HEK293T (cell line): ENCODE measurements around the gene CALML6.
A peak's percentile ranks its signal among the peaks of the same experiment; 100 is the strongest.

Experiments used
- CTCF ChIA-PET: fragments of 350-600 bp; formaldehyde crosslinking; extraction: SDS; loops from one replicate; lab custom pipeline; 2021; ENCODE audit warnings: antibody characterized with exemption, inconsistent platforms; lab: Yijun Ruan, JAX
- POLR2A ChIA-PET: fragments of 350-600 bp; formaldehyde crosslinking; extraction: SDS; loops from one replicate; lab custom pipeline; 2020; ENCODE audit warnings: antibody characterized with exemption, inconsistent platforms; lab: Yijun Ruan, JAX
- DNase-seq: peaks from one replicate; pipeline ENCODE4 v3.0.0; 2012; ENCODE audit warnings: mixed read lengths; ENCODE audit errors: extremely low spot score
- ARNT ChIP-seq: fragments of 450-650 bp; IDR thresholded peaks from 2 replicates; pipeline ENCODE4 v1.6.1; 2017; ENCODE audit warnings: mild to moderate bottlenecking
- BHLHE40 ChIP-seq: fragments of 450-650 bp; IDR thresholded peaks from 2 replicates; pipeline ENCODE4 v1.6.1; 2016; ENCODE audit warnings: mild to moderate bottlenecking, moderate library complexity, borderline replicate concordance
- CTBP1 ChIP-seq: fragments of 450-650 bp; IDR thresholded peaks from 2 replicates; pipeline ENCODE4 v1.6.1; 2016; ENCODE audit warnings: borderline replicate concordance
- ELF4 ChIP-seq: fragments of 450-650 bp; IDR thresholded peaks from 2 replicates; pipeline ENCODE4 v1.6.1; 2017; ENCODE audit warnings: antibody characterized with exemption
- FOXA1 ChIP-seq: fragments of 450-650 bp; IDR thresholded peaks from 2 replicates; pipeline ENCODE4 v1.6.1; 2016; ENCODE audit warnings: mild to moderate bottlenecking
- FOXK2 ChIP-seq: fragments of 450-650 bp; IDR thresholded peaks from 2 replicates; pipeline ENCODE4 v1.6.1; 2016; ENCODE audit warnings: mild to moderate bottlenecking
- FOXM1 ChIP-seq: fragments of 450-650 bp; IDR thresholded peaks from 2 replicates; pipeline ENCODE4 v1.6.1; 2017; ENCODE audit warnings: mild to moderate bottlenecking, borderline replicate concordance
- HDGF ChIP-seq: fragments of 450-650 bp; IDR thresholded peaks from 2 replicates; pipeline ENCODE4 v1.6.1; 2017; ENCODE audit warnings: antibody characterized with exemption, borderline replicate concordance
- L3MBTL2 ChIP-seq: fragments of 450-650 bp; conservative IDR thresholded peaks from 2 replicates; pipeline ENCODE4 v1.6.1; 2016; ENCODE audit warnings: mild to moderate bottlenecking
- LEF1 ChIP-seq: fragments of 450-650 bp; IDR thresholded peaks from 2 replicates; pipeline ENCODE4 v1.6.1; 2017; ENCODE audit warnings: mild to moderate bottlenecking, borderline replicate concordance
- NFRKB ChIP-seq: fragments of 450-650 bp; IDR thresholded peaks from 2 replicates; pipeline ENCODE4 v1.6.1; 2016; ENCODE audit warnings: mild to moderate bottlenecking, moderate library complexity
- SP1 ChIP-seq: fragments of 450-650 bp; IDR thresholded peaks from 2 replicates; pipeline ENCODE4 v1.6.1; 2017
- SUZ12 ChIP-seq: fragments of 450-650 bp; IDR thresholded peaks from 2 replicates; pipeline ENCODE4 v1.6.1; 2016; ENCODE audit warnings: mild to moderate bottlenecking
- TARDBP ChIP-seq: fragments of 450-650 bp; IDR thresholded peaks from 2 replicates; pipeline ENCODE4 v1.6.1; 2016
- ZNF384 ChIP-seq: fragments of 450-650 bp; IDR thresholded peaks from 2 replicates; pipeline ENCODE4 v1.6.1; 2016
- TF ChIP-seq, protein P1 (sequence below): fragments of 450-650 bp; IDR thresholded peaks from 2 replicates; pipeline ENCODE4 v1.6.1; 2016

CALML6 gene

DNA sequence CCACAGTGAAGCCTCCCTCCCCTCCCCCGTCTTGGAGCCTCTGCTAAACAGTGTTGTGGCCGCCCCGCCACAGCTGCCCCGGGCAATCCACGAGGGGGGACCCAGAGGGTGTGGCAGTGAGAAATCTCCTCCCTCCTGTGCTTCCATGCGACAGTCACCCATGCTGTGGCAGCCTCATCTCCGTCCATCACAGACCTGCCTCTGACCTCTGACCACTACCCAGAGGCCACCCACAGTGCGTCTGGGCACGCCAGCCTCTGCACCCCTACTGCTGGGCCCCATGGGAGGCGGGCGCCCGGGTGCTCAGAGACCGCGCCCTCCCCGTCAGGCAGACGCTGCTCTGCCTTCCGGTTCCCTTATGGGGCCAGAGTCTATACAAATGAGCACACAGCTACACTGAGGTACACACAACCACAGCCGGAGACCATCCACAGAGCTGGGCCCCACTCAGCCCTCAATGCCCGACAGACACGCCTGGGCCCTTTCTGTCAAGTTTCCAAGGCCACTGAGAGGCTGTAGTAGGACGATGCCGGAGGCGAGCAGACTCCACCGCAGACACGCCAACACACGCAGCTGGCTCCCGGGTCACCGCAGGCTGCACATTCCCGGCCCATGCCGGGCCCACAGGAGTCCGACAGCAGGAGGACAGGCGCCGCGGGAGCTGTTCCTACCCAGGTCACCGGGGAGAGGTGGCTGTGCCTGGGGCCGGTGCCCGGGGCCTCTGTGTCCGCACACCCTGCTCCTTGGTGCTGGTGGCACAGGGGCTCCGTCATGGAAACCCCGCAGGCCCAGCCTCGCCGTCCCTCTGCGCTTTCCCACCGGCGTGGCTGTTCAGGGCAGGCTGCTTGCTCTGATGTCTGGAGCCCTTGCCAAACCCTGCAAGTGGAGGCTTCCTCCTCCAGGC is 27.9 kb downstream of the CALML6 start:
- POLR2A ChIA-PET, result interaction anchor here (1.4 kb wide), 1 partner anchor 102 kb away, joined by 5 read pairs; no protein-coding TSS in a partner anchor
- no peak for DNase-seq
- CTCF ChIA-PET, result interaction anchor here (0.6 to 1.8 kb wide), 5 partner anchors 100 to 246 kb away, joined by 4 to 18 read pairs (median 4); no protein-coding TSS in a partner anchor
- TF ChIP-seq TARDBP (no peak), L3MBTL2 (no peak), SUZ12 (no peak), ELF4 (no peak), FOXA1 (no peak), ARNT (no peak), CTBP1 (no peak), NFRKB (no peak), BHLHE40 (no peak), ZNF384 (no peak), HDGF (no peak), LEF1 (no peak), FOXK2 (no peak), SP1 (no peak), FOXM1 (no peak)
- TF ChIP-seq, protein P1, sequence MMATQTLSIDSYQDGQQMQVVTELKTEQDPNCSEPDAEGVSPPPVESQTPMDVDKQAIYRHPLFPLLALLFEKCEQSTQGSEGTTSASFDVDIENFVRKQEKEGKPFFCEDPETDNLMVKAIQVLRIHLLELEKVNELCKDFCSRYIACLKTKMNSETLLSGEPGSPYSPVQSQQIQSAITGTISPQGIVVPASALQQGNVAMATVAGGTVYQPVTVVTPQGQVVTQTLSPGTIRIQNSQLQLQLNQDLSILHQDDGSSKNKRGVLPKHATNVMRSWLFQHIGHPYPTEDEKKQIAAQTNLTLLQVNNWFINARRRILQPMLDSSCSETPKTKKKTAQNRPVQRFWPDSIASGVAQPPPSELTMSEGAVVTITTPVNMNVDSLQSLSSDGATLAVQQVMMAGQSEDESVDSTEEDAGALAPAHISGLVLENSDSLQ, result no peak

DNA sequence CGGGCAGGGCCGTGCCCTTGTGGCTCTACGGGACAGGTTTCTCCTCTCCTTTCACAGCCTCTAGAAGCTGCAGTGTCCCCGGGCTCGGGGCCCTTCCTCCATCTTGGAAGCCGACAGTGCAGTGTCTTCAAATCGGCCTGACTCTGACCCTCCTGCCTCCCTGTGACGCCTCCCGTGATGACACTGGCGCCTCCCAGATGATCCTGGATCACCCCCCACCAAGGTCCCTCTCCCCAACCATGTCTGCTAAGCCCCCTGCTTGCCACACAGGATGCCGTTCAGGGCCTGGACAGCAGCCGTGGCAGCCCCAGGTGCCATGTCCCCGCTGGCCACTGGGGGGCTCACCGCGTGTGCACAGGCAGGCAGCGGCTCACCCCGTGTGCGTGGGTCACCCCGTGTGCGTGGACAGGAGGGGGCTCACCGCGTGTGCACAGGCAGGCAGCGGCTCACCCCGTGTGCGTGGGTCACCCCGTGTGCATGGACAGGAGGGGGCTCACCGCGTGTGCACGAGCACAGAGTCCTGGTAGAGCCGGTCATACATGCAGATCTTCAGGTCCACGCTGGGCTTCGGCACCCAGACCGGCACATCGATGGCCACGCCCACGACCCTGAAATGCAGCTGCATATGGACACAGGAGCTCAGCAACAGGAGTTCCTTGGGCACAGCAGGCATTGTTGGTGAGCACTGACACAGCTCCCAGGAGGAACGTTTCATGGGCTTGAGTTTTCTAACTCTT is 28.9 kb downstream of the CALML6 start:
- ChIA-PET POLR2A (interaction anchor here (1.4 kb wide), 1 partner anchor 101 kb away, joined by 5 read pairs; no protein-coding TSS in a partner anchor), CTCF (interaction anchor here (0.6 to 1.8 kb wide), 12 partner anchors 8 to 836 kb away, joined by 3 to 18 read pairs (median 4); no protein-coding TSS in a partner anchor)
- TF ChIP-seq HDGF (no peak), TARDBP (peak; percentile 90), L3MBTL2 (peak; percentile 71)
- TF ChIP-seq, protein P1, result no peak
- peak; percentile 75 for DNase-seq

DNA sequence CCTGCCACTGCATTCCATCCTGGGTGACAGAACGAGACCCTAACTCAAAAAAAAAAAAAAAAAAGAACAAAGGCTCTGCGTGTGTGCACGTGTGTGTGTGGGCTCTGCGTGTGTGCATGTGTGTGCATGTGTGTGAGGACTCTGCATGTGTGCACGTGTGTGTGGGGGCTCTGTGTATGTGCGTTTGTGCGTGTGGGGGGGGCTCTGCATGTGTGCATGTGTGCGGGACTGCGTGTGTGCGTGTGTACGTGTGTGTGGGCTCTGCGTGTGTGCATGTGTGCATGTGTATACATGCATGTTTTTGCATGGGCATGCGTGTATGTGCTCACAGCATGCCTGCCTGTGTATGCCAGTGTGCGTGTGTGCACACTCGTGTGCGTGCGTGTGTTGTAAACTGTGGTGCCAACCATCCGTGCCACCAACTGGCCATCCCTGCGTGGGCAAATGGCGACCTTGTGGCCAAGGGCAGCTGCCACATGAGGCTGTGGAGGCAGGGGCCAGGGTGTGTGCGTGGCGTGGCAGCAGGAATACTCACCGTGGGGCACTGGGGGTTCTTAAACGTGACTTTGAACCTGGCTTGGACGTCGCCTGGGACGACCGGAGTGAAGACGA is 30.8 kb downstream of the CALML6 start:
- CTCF ChIA-PET, result interaction anchor here (0.6 to 1.5 kb wide), 2 partner anchors 99 to 411 kb away, joined by 4 to 8 read pairs; no protein-coding TSS in a partner anchor
- no peak for TF ChIP-seq SP1
- POLR2A ChIA-PET, result interaction anchor here (0.8 kb wide), 1 partner anchor 99 kb away, joined by 3 read pairs; no protein-coding TSS in a partner anchor
- no peak for DNase-seq

DNA sequence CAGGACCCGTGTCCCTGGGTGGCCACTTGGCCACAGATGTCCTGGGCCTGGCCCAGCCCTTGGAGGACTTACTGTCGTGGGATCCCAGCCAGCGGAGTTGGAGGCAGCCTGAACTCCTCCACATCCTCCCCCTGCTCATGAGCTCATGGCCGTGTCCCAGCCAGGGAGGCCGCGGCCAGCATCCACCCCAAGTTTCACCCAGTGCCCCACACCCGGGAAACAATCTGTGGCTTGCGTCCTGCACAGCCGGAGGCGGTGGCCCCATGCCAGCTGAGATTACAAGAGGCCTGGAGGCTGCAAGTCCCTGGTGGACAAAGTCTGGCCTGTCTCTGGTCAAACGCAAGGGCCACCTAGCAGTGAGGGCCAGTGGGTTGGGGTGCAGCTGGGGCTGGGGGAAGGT is 31.5 kb downstream of the CALML6 start:
- DNase-seq, result no peak
- POLR2A ChIA-PET, result interaction anchor here (0.8 kb wide), 1 partner anchor 98 kb away, joined by 3 read pairs; no protein-coding TSS in a partner anchor
- TF ChIP-seq ZNF384 (no peak), NFRKB (no peak), BHLHE40 (no peak)
- CTCF ChIA-PET, result interaction anchor here (1.5 kb wide), 1 partner anchor 98 kb away, joined by 8 read pairs; no protein-coding TSS in a partner anchor

DNA sequence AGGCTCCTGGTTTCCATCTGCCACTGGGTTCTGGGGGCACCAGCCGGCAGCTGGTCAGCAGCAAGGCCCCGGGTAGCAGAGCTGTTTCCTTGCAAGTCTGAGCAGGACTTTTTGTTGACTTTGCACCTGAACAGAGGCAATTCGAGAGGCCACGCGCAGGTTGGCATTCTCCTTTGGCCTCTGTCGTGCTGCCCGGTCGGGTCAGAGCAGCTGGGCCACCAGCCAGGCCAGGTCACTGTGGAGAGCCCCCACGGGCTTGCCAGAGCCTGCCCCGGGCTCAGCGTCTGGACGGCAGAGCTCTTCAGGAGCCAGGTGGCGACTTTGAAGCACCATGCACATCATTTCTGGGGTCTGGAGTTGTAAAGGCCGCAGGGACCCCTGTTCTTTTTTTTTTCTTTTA is 32.4 kb downstream of the CALML6 start:
- no peak for TF ChIP-seq ELF4
- TF ChIP-seq SP1, result no peak
- TF ChIP-seq BHLHE40, result no peak
- no peak for TF ChIP-seq FOXK2
- TF ChIP-seq, protein P1, result no peak
- no peak for TF ChIP-seq HDGF
- TF ChIP-seq NFRKB, result no peak
- TF ChIP-seq LEF1, result no peak
- TF ChIP-seq CTBP1, result no peak
- TF ChIP-seq FOXM1, result no peak
- no peak for TF ChIP-seq L3MBTL2
- no peak for TF ChIP-seq FOXA1
- no peak for TF ChIP-seq TARDBP
- TF ChIP-seq ARNT, result no peak
- TF ChIP-seq SUZ12, result no peak
- TF ChIP-seq ZNF384, result no peak
- ChIA-PET POLR2A (no interaction called here), CTCF (interaction anchor here (0.6 to 1.5 kb wide), 3 partner anchors 92 to 99 kb away, joined by 3 to 8 read pairs (median 4); no protein-coding TSS in a partner anchor)
- no peak for DNase-seq
